Stimulated activated CD4-positive, alpha-beta T cell treated with anti-CD3 and anti-CD28 coated beads, Interleukin-15, amount 100 ng/mL, for 48 hours (primary cell): ENCODE results near the gene NLRX1.
"Not testable (repeated sequence)": the region's sequence is repeated elsewhere in the genome, so short reads cannot be mapped to it uniquely, and the experiment has no call there.

Experiments
- DNase-seq, 2 donors: peaks; one replicate each; pipeline ENCODE4 v3.0.0-alpha.2; 2020; ENCODE audit warnings: low read depth in 2 of 2

The NLRX1 gene

DNA sequence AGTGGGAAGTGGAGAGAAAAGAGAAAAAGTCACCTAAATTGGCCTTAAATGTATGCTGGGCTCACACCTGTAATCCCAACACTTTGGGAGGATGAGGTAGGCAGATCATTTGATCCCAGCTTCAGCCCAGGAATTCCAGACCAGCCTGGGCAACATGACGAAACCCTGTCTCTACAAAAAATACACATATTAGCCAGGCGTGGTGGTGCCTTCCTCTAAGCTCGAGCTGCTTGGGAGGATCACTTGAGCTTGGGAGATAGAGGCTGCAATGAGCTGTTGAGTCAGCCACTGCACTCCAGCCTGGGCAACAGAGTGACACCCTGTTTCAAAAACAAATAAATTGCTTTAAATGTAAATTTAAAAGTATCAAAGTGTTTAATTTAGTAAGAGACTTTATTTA is 41.5 kb downstream of the NLRX1 start:
- DNase-seq: no peak

DNA sequence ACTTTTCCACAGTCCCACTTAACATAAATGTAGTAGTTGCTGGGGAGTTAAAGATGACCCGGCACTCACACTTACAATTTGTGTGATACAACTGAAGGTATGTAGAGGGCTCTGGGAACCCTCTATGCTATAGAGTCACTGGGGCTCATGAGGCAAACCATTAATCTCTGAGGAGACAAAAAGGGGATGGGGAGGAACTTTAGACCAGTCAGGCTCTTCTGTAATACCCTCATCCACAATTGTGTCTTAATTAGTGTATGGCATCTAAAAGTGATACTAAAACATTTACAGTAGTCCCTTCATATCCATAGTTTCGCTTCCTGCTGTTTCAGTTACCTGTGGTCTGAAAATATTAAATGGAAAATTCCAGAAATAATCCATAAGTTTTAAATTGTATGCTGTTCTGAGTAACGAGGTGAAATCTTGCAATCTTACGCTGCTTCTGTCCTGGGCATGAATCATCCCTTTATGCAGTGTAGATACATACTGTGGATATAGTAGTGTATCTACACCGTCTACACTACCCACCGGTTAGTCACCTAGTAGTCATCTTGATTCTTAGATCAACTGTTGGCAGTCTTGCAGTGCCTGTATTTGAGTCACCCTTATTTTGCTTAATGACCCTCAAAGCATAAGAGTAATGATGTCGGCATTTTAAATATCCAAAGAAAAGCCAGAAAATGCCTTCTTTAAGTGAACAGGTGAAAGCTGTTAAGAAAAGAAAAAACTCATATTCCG is 49.8 kb downstream of the NLRX1 start:
- peak in 1 of 2 donors; percentile 27 for DNase-seq

DNA sequence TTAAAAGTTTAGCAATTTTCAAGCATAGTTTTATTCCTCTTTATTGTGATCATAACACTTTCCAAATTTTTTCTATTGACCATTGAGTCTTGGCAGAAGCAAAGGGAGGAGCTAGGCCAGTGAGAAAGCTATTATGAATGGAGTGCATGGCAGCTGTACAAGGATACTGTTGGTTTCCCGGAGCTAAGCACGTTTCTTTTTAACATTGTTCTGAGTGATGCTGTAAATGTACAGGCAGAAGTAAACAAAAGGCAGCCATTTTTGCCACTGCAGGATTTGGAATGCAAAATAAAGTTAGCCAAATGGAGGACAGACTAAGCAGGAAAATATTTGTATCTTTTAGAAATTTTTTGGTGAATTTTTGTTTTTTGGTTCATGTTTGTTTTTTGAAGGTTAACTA is 53.8 kb downstream of the NLRX1 start:
- no peak for DNase-seq

DNA sequence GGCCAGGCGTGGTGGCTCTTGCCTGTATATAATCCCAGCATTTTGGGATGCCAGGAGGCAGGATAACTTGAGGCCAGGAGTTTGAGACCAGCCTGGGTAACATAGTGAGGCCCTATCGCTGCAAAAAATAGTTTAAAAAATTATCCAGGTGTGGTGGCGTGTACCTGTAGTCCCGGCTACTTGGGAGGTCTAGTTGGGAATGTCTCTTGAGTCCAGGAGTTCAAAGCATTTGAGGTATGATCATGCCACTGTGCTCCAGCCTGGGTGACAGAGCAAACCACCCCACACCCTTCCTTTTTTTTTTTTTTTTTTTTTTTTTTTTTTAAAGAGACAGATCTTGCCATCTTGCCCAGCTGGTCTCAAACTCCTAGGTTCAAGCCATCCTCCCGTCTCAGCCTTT is 54.4 kb downstream of the NLRX1 start:
- DNase-seq: no peak

DNA sequence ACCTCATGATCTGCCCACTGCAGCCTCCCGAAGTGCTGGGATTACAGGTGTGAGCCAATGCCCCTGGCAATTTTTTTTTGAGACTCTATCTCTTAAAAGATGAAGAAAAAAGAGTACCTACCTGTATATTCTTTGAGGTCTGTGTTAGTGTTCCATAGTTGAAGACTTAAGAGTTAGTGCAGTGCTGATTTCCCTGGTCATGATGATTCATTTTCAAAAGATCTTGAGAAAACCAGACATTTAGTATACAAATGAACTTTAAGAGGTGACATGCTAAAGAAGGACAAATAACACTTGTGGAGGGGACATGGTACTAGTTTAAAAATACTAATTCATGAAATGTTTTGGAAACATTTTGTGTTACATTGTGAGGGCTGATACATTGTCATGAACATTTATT is 55.3 kb downstream of the NLRX1 start:
- DNase-seq: no peak

DNA sequence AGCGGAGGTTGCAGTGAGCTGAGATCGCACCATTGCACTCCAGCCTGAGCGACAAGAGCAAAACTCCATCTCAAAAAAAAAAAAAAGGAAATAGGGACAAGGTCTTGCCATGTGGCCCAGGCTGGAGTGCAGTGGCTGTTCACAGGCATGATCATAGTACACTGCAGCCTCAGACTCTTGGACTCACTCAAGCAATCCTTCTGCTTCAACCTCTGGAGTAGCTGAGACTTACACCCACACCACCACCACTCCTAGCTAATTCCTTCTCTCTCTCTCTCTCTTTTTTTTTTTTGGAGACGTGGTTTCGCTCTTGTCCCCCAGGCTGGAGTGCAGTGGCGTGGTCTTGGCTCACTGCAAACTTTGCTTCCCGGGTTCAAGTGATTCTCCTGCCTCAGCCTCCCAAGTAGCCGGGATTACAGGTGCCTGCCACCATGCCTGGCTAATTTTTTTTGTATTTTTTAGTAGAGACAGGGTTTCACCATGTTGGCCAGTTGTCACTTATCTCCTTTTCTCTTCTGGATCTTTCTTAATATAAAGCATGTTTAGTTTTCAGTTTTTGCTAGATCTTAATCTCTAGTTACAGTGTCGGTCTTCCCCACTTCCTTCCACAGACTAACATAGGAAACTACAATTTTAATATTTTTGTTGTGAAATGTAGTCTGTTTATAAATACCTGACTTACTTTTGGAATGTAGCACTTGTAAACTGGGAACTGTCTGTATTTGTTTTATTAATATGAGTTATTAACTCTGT is 60.2 kb downstream of the NLRX1 start:
- not testable (repeated sequence) for DNase-seq

DNA sequence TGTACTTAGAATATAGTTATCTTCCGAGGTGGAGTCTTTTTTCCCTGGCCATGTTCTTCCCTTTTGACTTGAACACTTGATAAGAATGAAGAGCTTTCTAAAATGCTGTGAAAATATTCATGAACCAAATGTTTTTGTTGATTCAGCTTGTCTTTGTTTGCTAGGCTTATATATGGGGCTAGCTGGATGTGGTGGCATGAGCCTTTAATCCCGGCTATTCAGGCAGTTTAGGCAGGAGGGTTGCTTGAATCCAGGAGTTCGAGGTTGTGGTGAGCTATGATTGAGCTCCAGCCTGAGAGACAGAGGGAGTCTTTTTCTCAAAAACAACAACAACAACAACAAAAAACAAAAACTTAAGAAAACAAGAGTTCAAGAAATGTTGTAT is 60.8 kb downstream of the NLRX1 start:
- DNase-seq: no peak

DNA sequence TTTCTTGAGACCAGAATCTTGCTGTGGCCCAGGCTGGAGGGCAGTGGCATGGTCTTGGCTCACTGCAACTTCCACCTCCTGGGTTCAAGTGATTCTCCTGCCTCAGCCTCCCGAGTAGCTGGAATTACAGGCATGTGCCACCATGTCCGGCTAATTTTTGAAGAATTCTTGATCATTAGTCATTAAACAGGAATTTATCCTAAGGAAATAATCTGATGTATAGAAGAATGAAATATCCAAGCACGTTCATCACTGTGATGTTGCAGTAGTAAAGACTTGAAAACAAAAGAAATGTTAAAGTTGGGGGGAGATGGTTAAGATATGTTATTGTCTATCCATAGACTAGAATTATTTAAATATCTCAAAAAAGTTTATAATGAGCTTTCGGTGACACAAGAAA is 61.2 kb downstream of the NLRX1 start:
- no peak for DNase-seq
